IMR-90 (cell line): ENCODE results near the gene HPS4. TPM values are rescaled to one million over a fixed set of nuclear protein-coding genes. Genes with fewer than 3 reads are reported as not detected.

ENCODE experiments used
- ATAC-seq: fragments of 200-7000 bp; cut with Tn5 transposase; 2 replicates; pipeline ENCODE4 v1.9.1; 2020; ENCODE audit warnings: low read depth, mild to moderate bottlenecking, moderate library complexity
- BruUV-seq: library from RNA; stranded (reverse); fragments of 400-500 nt; replicated peaks from 2 replicates; lab custom pipeline; 2021; lab: Mats Ljungman, UMichigan
- CTCF ChIA-PET: fragments of 300-600 bp; formaldehyde crosslinking; extraction: SDS; loops from one replicate; lab custom pipeline; 2021; ENCODE audit warnings: antibody characterized with exemption; lab: Yijun Ruan, JAX
- POLR2A ChIA-PET: fragments of 300-600 bp; sonication (Branson Sonifier 250); formaldehyde crosslinking; loops from one replicate; lab custom pipeline; 2022; ENCODE audit warnings: antibody characterized with exemption; ENCODE audit not compliant: unreplicated experiment; lab: Charles Lee
- DNase-seq: peaks from one replicate; pipeline ENCODE4 v3.0.0; 2013
- H2AFZ ChIP-seq: replicated peaks from 2 replicates; pipeline ENCODE3; 2013; ENCODE audit warnings: low read length, mild to moderate bottlenecking; ENCODE audit not compliant: poor library complexity
- H2AK5ac ChIP-seq: 2 replicates; pipeline ENCODE4 v1.6.1; 2013; ENCODE audit warnings: low read depth, low read length, inconsistent platforms
- H2AK9ac ChIP-seq: replicated peaks from 2 replicates; pipeline ENCODE3; 2013; ENCODE audit warnings: mild to moderate bottlenecking, low read depth, low read length, moderate library complexity; ENCODE audit not compliant: poor library complexity
- H2BK120ac ChIP-seq: 2 replicates; pipeline ENCODE4 v1.6.1; 2013; ENCODE audit warnings: low read depth, low read length, inconsistent platforms
- H2BK15ac ChIP-seq: 3 replicates; pipeline ENCODE4 v1.6.1; 2013; ENCODE audit warnings: low read depth, low read length, inconsistent platforms
- H2BK20ac ChIP-seq: 2 replicates; pipeline ENCODE4 v1.6.1; 2013; ENCODE audit warnings: low read depth, mild to moderate bottlenecking, inconsistent platforms, low read length, moderate library complexity
- H2BK5ac ChIP-seq: 2 replicates; pipeline ENCODE4 v1.6.1; 2013; ENCODE audit warnings: mild to moderate bottlenecking, low read depth, low read length, inconsistent platforms; ENCODE audit not compliant: poor library complexity, severe bottlenecking
- H3K14ac ChIP-seq: replicated peaks from 2 replicates; pipeline ENCODE4 v1.6.1; 2013; ENCODE audit warnings: low read depth, low read length, inconsistent platforms
- H3K18ac ChIP-seq: 2 replicates; pipeline ENCODE4 v1.6.1; 2013; ENCODE audit warnings: low read depth, low read length, control low read depth
- H3K23ac ChIP-seq: 2 replicates; pipeline ENCODE4 v1.6.1; 2013; ENCODE audit warnings: low read depth, low read length, inconsistent platforms
- H3K27ac ChIP-seq: 2 replicates; pipeline ENCODE4 v1.5.1; 2013; ENCODE audit warnings: mild to moderate bottlenecking, control low read depth, low read length; ENCODE audit not compliant: insufficient read depth
- H3K27me3 ChIP-seq: 2 replicates; pipeline ENCODE4 v1.6.1; 2013; ENCODE audit warnings: low read length; ENCODE audit not compliant: control insufficient read depth, insufficient read depth
- H3K36me3 ChIP-seq: 2 replicates; pipeline ENCODE4 v1.6.1; 2013; ENCODE audit warnings: low read length, mixed read lengths; ENCODE audit not compliant: control insufficient read depth, insufficient read depth
- H3K4ac ChIP-seq: 2 replicates; pipeline ENCODE4 v1.6.1; 2013; ENCODE audit warnings: low read depth, low read length, inconsistent platforms
- H3K4me1 ChIP-seq: 2 replicates; pipeline ENCODE4 v1.6.1; 2013; ENCODE audit warnings: low read length, mixed read lengths; ENCODE audit not compliant: control insufficient read depth, insufficient read depth
- H3K4me2 ChIP-seq: 2 replicates; pipeline ENCODE4 v1.6.1; 2013; ENCODE audit warnings: low read depth, mild to moderate bottlenecking, control low read depth, low read length, moderate library complexity
- H3K4me3 ChIP-seq: 2 replicates; pipeline ENCODE4 v1.5.1; 2013; ENCODE audit warnings: low read depth, mild to moderate bottlenecking, control low read depth, low read length, moderate library complexity; ENCODE audit not compliant: insufficient read depth
- H3K56ac ChIP-seq: 2 replicates; pipeline ENCODE4 v1.6.1; 2013; ENCODE audit warnings: low read length, inconsistent platforms; ENCODE audit not compliant: insufficient read depth; ENCODE audit errors: extremely low read depth
- H3K79me1 ChIP-seq, 2 experiments: 2 replicates each; pipeline ENCODE4 v1.6.1; 2013; ENCODE audit warnings: low read length in 2 of 2, inconsistent platforms in 1 of 2, low read depth in 1 of 2
- H3K9ac ChIP-seq: 2 replicates; pipeline ENCODE4 v1.6.1; 2013; ENCODE audit warnings: low read depth, low read length, control low read depth
- H3K9me1 ChIP-seq: 2 replicates; pipeline ENCODE4 v1.6.1; 2013; ENCODE audit warnings: low read length, inconsistent platforms; ENCODE audit not compliant: insufficient read depth
- H3K9me3 ChIP-seq: 2 replicates; pipeline ENCODE4 v1.6.1; 2013; ENCODE audit warnings: low read length; ENCODE audit not compliant: control insufficient read depth, insufficient read depth
- H4K20me1 ChIP-seq: 2 replicates; pipeline ENCODE4 v1.6.1; 2013; ENCODE audit warnings: low read length, inconsistent platforms; ENCODE audit not compliant: insufficient read depth
- H4K5ac ChIP-seq: 2 replicates; pipeline ENCODE4 v1.6.1; 2013; ENCODE audit warnings: mild to moderate bottlenecking, low read depth, low read length, control low read depth
- H4K8ac ChIP-seq, 2 experiments: 2 replicates each; pipeline ENCODE4 v1.6.1; 2013; ENCODE audit warnings: low read depth in 2 of 2, low read length in 2 of 2, control low read depth in 1 of 2, inconsistent platforms in 1 of 2
- H4K91ac ChIP-seq: 2 replicates; pipeline ENCODE4 v1.6.1; 2013; ENCODE audit warnings: low read depth, low read length, inconsistent platforms; ENCODE audit not compliant: insufficient read depth
- NFE2L2 ChIP-seq: fragments of 150-350 bp; IDR thresholded peaks from 2 replicates; pipeline ENCODE4 v1.6.1; 2016; ENCODE audit warnings: low read depth, mild to moderate bottlenecking, low read length
- POLR2A ChIP-seq: IDR thresholded peaks from 2 replicates; pipeline ENCODE4 v1.6.1; 2012; ENCODE audit warnings: mild to moderate bottlenecking, low read depth, low read length
- RCOR1 ChIP-seq: IDR thresholded peaks from 2 replicates; pipeline ENCODE4 v1.6.1; 2012; ENCODE audit warnings: mild to moderate bottlenecking, low read length, improper control_type of control experiment; ENCODE audit not compliant: insufficient replicate concordance
- RFX5 ChIP-seq: IDR thresholded peaks from 2 replicates; pipeline ENCODE4 v1.8.0; 2012; ENCODE audit warnings: low read depth, mild to moderate bottlenecking, low read length, moderate library complexity
- SMC3 ChIP-seq: fragments of 150-350 bp; IDR thresholded peaks from 2 replicates; pipeline ENCODE4 v1.6.1; 2016; ENCODE audit warnings: low read depth, mild to moderate bottlenecking, antibody characterized with exemption, low read length, moderate library complexity
- WGBS, 2 experiments: methylation state at CpG; one replicate each; pipeline versions ENCODE4 v1.1.5 to v1.1.7; 2013; ENCODE audit warnings: missing lambda C conversion rate in 2 of 2; ENCODE audit not compliant: insufficient read length in 1 of 2; ENCODE audit errors: extremely low coverage in 2 of 2; 5-methylcytosine and 5-hydroxymethylcytosine counted together
- dilution Hi-C: fragments of 300-500 bp; cut with HindIII; formaldehyde crosslinking; loops from one replicate; pipeline ENCODE4 v1.14.3; 2018; ENCODE audit warnings: low sequenced_read_pairs; ENCODE audit not compliant: unreplicated experiment
- in situ Hi-C: fragments of 300-500 bp; cut with MboI; formaldehyde crosslinking; loops from 3 replicates; pipeline ENCODE4 v1.14.3; 2019; ENCODE audit warnings: low sequenced_read_pairs, inconsistent platforms, mixed read lengths
- intact Hi-C: fragments of 100-400 bp; cut with micrococcal nuclease; formaldehyde crosslinking; loops from 2 replicates; pipeline ENCODE4 v1.10.0; 2022
- polyA plus RNA-seq, 3 experiments: library from polyadenylated mRNA; depleted of rRNA; stranded (reverse); fragments of >200 nt; gene quantifications; 2 replicates each; pipeline ENCODE4 v1.2.3, GENCODE V29; 2012; ENCODE audit warnings: low replicate concordance in 1 of 3
- total RNA-seq: library from RNA; depleted of rRNA; stranded (reverse); fragments of >200 nt; gene quantifications from 2 replicates; pipeline ENCODE4 v1.2.3, GENCODE V29; 2012

The HPS4 gene
- total and polyA plus RNA-seq, 2 of the 4 experiments (the other 2 are of a cell fraction) = 15.8 to 19.0 TPM

DNA sequence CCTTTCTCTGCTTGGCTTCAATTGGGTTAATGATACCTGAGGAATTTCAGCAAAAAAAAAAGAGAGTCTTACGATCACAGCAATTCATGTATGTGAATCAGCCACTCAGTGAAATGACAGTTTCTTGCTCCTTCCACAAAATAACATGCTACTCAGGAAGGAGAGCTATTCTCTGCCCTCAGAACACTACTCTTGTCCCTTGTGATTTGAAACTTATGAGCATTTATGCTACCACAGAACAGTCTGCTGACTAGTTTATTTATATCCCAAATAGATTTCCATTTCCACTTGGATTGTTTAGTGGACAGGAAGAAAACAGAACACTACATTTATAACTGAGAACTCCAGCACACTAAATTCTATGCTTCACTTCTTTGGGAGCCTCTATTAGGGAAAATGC lies 20.2 kb upstream of the HPS4 start:
- no CpG with 5 or more reads among the region's 1 CpG for WGBS, 2 experiments
- no TSS peak for BruUV-seq
- H3K56ac ChIP-seq = no peak overlapping the region
- H3K9me3 ChIP-seq = no peaks in the 10 kb centered on the region
- H3K36me3 ChIP-seq = peaks cover 55% of the 10 kb centered on the region
- no peaks in the 10 kb centered on the region for H3K27me3 ChIP-seq
- H2BK15ac ChIP-seq = no peak overlapping the region
- H3K79me1 ChIP-seq = peaks cover 2 to 8% of the 10 kb centered on the region in 2 experiments; a peak in 2 of 4 replicates
- H3K27ac ChIP-seq = no peak overlapping the region
- ChIA-PET POLR2A (no interaction called here), CTCF (interaction anchor here (1.2 to 2.1 kb wide), 2 partner anchors 10 to 19 kb away, joined by 5 to 7 read pairs; partner anchors contain the start of genes HPS4 and SRRD)
- no peak overlapping the region for H3K18ac ChIP-seq
- no peak overlapping the region for H3K4ac ChIP-seq
- no peak overlapping the region for H4K91ac ChIP-seq
- no peaks in the 10 kb centered on the region for H4K20me1 ChIP-seq
- no peak overlapping the region for H2AK9ac ChIP-seq
- no peak overlapping the region for H3K9ac ChIP-seq
- no peak overlapping the region for H2BK5ac ChIP-seq
- TF ChIP-seq RFX5 (no peak), NFE2L2 (no peak), POLR2A (no peak), SMC3 (no peak), RCOR1 (no peak)
- H3K23ac ChIP-seq = no peak overlapping the region
- ATAC-seq (no peak), DNase-seq (no peak)
- H2BK120ac ChIP-seq = no peak overlapping the region
- H3K4me1 ChIP-seq = no peaks in the 10 kb centered on the region
- no peaks in the 10 kb centered on the region for H3K9me1 ChIP-seq
- no peak overlapping the region for H4K5ac ChIP-seq
- no peak overlapping the region for H4K8ac ChIP-seq
- H2BK20ac ChIP-seq = no peak overlapping the region
- H3K4me3 ChIP-seq = no peak overlapping the region
- no peak overlapping the region for H2AK5ac ChIP-seq
- dilution Hi-C loops (no loop called here), in situ Hi-C loops (no loop called here), intact Hi-C loops (loop anchor here (5.0 kb wide), 1 partner anchor 89 kb away; the partner anchor contains the start of gene TPST2)
- no peak overlapping the region for H3K14ac ChIP-seq
- no peak overlapping the region for H2AFZ ChIP-seq
- no peak overlapping the region for H3K4me2 ChIP-seq
